PC-3 (cell line): ENCODE measurements around the gene ZC3HAV1L.

Source experiments
- EZH2phosphoT487 ChIP-seq: fragments of 300-600 bp; sonication (generic); IDR thresholded peaks from 2 replicates; pipeline ENCODE4 v1.6.1; 2018; ENCODE audit warnings: mild to moderate bottlenecking, antibody characterized with exemption, low read length, borderline replicate concordance
- TF ChIP-seq, protein P1 (sequence below): fragments of 300-600 bp; sonication (generic); conservative IDR thresholded peaks from 2 replicates; pipeline ENCODE4 v1.5.1; 2017; ENCODE audit warnings: antibody characterized with exemption, low read depth, mild to moderate bottlenecking, low read length

DNA sequence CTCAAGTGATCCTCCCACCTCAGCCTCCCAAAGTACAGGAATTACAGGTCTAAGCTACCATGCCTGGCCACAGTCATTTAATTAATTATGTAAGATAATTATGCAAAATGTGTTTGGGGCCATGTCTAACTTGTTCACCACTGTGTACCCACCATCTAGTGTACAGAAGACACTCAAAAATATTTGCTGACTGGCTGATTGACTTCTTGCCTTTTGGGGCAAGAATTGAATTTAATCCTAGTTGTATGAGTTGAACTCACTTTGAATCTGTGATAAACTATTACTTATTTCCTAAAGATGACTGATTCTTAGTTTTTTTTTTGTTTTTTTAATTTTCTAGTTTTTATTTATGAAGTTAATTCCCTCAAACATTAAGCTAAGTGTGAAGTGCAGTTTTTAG, 15.8 kb upstream of the ZC3HAV1L start:
- no peak for TF ChIP-seq EZH2phosphoT487
- TF ChIP-seq, protein P1, sequence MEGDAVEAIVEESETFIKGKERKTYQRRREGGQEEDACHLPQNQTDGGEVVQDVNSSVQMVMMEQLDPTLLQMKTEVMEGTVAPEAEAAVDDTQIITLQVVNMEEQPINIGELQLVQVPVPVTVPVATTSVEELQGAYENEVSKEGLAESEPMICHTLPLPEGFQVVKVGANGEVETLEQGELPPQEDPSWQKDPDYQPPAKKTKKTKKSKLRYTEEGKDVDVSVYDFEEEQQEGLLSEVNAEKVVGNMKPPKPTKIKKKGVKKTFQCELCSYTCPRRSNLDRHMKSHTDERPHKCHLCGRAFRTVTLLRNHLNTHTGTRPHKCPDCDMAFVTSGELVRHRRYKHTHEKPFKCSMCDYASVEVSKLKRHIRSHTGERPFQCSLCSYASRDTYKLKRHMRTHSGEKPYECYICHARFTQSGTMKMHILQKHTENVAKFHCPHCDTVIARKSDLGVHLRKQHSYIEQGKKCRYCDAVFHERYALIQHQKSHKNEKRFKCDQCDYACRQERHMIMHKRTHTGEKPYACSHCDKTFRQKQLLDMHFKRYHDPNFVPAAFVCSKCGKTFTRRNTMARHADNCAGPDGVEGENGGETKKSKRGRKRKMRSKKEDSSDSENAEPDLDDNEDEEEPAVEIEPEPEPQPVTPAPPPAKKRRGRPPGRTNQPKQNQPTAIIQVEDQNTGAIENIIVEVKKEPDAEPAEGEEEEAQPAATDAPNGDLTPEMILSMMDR: no peak
